KOPT-K1 (cell line): Measurements from ENCODE around the gene EBF4.
A peak's percentile ranks its signal among the peaks of the same experiment; 100 is the strongest.

Source experiments
- H3K27ac ChIP-seq: fragments of 200-600 bp; sonication (generic); 2 replicates; pipeline ENCODE4 v1.5.1; 2016; ENCODE audit warnings: antibody characterized with exemption, mild to moderate bottlenecking, low read depth, low read length; ENCODE audit not compliant: poor library complexity, severe bottlenecking
- H3K36me3 ChIP-seq: fragments of 200-600 bp; sonication (generic); 2 replicates; pipeline ENCODE4 v1.5.1; 2017; ENCODE audit warnings: antibody characterized with exemption, mild to moderate bottlenecking, low read length, moderate library complexity; ENCODE audit not compliant: insufficient read depth
- H3K9me3 ChIP-seq: fragments of 200-600 bp; sonication (generic); 2 replicates; pipeline ENCODE4 v1.5.1; 2017; ENCODE audit warnings: antibody characterized with exemption, low read length, mild to moderate bottlenecking; ENCODE audit not compliant: insufficient read depth, poor library complexity, severe bottlenecking

EBF4 gene

DNA sequence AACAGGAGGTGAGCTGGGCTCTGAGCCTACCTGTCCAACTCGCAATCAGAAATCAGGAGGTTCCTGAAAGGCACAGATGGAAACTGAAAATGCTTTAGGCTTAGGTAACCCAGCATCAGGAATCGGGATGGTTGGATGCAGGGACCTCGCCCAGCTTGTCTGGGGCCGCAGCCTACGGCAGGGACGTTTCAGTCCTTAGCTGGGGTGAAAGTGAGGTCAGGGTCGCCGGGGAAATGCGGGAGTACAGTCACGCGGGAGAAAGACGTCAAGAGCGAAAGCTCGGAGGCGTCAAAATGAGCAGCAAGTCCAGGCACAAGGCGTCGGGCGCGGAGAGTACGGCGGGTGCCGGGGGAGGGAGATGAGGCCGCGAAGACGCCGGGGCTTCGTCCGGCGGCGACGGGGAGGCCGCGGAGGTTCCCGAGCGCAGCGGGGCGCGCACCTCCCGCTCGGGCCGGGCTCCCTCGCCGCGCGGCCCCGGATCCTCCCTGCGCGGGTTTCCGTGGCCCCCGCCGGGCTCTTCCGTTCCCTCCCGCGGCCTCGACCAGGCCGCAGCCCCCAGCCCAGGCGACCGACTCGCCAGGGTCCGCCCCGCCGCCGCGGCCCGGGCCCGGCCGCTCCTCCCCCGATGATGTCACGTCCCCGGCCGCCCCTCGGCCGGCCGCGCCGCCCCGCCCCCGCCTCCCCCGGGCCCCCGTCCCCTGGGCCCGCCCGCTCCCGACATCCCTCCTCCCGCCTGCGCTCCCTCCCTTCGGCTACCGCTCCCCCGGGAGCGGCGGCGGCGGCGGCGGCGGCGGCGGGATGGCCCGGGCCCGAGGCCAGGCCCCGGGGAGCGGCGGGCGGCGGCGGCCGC lies at the start of gene EBF4:
Gene EBF4 (plus strand): TSS at position 745 of the 850 bp plus-strand sequence. CDS start 866 bp downstream, outside the sequence.
- H3K9me3 ChIP-seq, result no peaks in the 10 kb centered on the region
- no peaks in the 10 kb centered on the region for H3K36me3 ChIP-seq
- no peak within 1 kb of the TSS for H3K27ac ChIP-seq

DNA sequence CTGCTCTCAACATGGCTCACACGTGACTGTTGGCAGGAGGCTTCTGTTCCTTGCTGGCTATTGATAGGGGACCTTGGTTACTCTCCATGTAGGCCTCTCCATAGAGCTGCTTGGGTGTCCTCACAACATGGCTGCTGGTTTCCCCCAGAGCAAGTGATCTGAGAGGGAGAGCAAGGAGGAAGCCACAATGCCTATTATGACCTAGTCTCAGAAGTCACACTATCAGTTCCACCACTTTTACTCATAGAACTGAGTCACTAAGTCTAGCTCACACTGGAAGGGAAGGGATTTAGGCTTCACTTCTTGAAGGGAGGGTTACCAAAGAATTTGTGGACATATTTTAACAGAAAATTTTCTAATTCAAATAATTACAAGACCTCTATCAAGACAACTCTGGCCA lies 48.9 kb upstream of the EBF4 start:
- no peaks in the 10 kb centered on the region for H3K9me3 ChIP-seq
- H3K27ac ChIP-seq, result no peak overlapping the region
- no peaks in the 10 kb centered on the region for H3K36me3 ChIP-seq

DNA sequence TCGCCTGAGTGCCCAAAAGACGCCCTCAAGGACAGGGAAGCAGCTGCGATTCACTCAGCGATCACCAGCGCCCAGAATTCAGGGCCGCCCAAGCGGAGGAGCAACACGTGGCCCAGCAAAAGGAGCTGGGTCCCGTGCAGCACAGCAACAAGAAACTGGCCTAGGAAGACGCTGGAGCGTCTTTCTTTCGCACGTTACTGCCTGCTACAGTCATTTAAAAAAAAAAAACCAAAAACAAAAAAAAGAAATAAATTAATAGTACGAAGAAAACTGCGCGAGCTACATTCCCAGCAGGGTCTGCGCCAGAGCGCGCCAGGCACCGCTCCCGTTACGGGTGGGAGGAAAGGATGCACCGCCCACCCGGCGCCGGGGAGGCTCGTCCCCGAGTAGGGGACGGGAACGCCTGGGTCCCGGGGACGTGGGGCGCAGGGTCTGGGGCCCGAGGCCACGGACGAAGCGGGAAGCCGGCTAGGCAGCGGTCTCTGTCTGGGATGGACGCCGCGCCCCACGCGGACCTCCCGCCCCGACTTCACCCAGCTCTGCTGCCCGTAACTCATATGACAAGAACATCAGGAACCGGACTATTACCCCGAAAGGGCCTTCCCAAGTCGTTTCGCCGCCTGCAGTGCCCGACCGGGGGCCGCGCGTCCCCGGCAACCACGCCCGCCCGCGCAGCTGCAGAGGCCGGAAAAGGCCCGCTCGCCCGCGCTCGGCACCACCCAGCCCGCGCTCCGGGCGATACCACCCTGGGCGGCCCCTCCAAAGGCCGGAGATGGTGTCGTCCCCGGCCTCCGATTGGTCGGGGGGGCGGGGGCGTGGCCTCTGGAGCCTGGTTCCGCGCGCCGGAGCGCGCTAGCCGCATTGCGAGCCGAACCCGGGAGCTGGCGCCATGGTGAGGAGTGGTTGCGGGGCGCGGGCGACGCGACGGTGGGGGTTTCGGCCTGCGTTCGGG lies 40.5 kb upstream of the EBF4 start, which contains the start of gene NOP56:
Gene NOP56 (plus strand): TSS at position 861 of the 952 bp plus-strand sequence. CDS start 29 bp downstream, at position 890.
- Histone ChIP-seq H3K27ac (peak within 1 kb of the TSS; percentile 92), H3K9me3 (no peaks in the 10 kb centered on the region), H3K36me3 (peaks cover 43% of the 10 kb centered on the region)

- Histone ChIP-seq H3K36me3 (peaks cover 52% of the 10 kb centered on the region), H3K9me3 (no peaks in the 10 kb centered on the region), H3K27ac (peak overlapping the region; percentile 92)
These were observed 39.6 kb upstream of the EBF4 start for GRCh38 chr20:2652724-2653555.

- Histone ChIP-seq H3K9me3 (no peaks in the 10 kb centered on the region), H3K36me3 (peaks cover 60% of the 10 kb centered on the region), H3K27ac (peak overlapping the region; percentile 92)
These were observed 38.8 kb upstream of the EBF4 start for GRCh38 chr20:2653556-2654383.

DNA sequence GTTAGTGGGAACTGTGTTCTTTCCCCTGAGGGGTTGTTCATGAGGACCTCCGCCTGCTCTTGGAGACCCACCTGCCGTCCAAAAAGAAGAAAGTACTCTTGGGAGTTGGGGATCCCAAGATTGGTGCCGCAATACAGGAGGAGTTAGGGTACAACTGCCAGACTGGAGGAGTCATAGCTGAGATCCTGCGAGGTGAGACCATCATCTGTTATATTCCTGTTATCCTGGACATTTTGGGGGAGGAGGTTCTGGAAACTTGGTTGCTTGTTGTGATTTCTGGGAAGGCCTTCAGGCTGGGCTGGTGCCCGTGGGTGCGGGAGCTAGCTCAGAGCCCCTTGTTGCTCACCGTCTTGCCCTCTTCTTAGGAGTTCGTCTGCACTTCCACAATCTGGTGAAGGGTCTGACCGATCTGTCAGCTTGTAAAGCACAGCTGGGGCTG lies 38.2 kb upstream of the EBF4 start:
- Histone ChIP-seq H3K9me3 (no peaks in the 10 kb centered on the region), H3K27ac (peak overlapping the region; percentile 92), H3K36me3 (peaks cover 67% of the 10 kb centered on the region)

- Histone ChIP-seq H3K36me3 (peaks cover 71% of the 10 kb centered on the region), H3K27ac (no peak overlapping the region), H3K9me3 (no peaks in the 10 kb centered on the region)
These were observed 37.7 kb upstream of the EBF4 start for GRCh38 chr20:2654831-2655230.

- no peaks in the 10 kb centered on the region for H3K9me3 ChIP-seq
- peaks cover 78% of the 10 kb centered on the region for H3K36me3 ChIP-seq
- no peak overlapping the region for H3K27ac ChIP-seq
These were observed 37.1 kb upstream of the EBF4 start for GRCh38 chr20:2655331-2656116.

DNA sequence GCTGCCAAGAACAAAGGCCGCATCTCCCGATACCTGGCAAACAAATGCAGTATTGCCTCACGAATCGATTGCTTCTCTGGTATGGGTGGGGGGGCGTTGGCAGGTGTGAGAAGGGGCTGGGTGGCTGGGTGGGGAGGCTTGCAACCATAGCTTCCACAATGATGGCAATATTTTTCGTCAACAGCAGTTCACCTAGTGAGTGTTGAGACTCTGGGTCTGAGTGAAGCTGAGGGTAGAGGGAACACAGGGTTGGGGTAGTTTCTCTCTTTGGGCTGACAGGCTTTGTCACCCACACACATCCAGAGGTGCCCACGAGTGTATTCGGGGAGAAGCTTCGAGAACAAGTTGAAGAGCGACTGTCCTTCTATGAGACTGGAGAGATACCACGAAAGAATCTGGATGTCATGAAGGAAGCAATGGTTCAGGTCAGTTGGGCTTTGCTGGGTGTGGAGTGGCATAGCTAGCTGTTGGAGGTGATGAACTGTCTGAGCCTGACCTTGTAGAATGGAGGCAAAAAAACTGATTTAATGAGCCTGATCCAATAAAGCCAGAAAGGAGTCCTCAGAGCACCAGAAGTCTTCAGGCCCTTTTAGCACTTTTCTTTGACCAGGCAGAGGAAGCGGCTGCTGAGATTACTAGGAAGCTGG lies 36.0 kb upstream of the EBF4 start:
- no peaks in the 10 kb centered on the region for H3K9me3 ChIP-seq
- H3K27ac ChIP-seq, result no peak overlapping the region
- peaks cover 88% of the 10 kb centered on the region for H3K36me3 ChIP-seq

GRCh38 chr20:2657241-2657640 lies 35.3 kb upstream of the EBF4 start:
- Histone ChIP-seq H3K27ac (no peak overlapping the region), H3K36me3 (peaks cover 95% of the 10 kb centered on the region), H3K9me3 (no peaks in the 10 kb centered on the region)

DNA sequence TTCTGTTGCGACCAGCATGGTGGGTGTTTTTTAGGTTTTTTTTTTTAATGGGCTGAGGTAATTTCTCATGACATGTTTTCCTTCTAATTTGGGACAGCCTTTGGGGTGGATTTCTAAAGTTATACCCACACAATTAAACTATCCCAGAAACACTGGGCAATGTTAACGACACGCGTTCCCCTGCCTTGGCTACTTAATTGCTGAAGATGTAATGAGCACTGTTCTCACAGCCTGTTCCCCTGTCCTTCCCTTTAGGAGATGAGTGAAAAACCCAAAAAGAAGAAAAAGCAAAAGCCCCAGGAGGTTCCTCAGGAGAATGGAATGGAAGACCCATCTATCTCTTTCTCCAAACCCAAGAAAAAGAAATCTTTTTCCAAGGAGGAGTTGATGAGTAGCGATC lies 34.9 kb upstream of the EBF4 start:
- H3K36me3 ChIP-seq, result peaks cover 99% of the 10 kb centered on the region
- H3K27ac ChIP-seq, result no peak overlapping the region
- H3K9me3 ChIP-seq, result no peaks in the 10 kb centered on the region

- Histone ChIP-seq H3K36me3 (peaks cover 93% of the 10 kb centered on the region), H3K27ac (no peak overlapping the region), H3K9me3 (no peaks in the 10 kb centered on the region)
These were observed 33.9 kb upstream of the EBF4 start for GRCh38 chr20:2658414-2659354.
